ENCODE results near the gene BICD2. TPM values are rescaled to one million over a fixed set of nuclear protein-coding genes. Genes with fewer than 3 reads are reported as not detected.
A peak's percentile ranks its signal among the peaks of the same experiment; 100 is the strongest.

BICD2 gene
- total and polyA plus RNA-seq, 2 of the 13 experiments (the other 11 are each of a cell fraction or from before 2014, with no cell fraction given), result 5.1 to 17.4 TPM

DNA sequence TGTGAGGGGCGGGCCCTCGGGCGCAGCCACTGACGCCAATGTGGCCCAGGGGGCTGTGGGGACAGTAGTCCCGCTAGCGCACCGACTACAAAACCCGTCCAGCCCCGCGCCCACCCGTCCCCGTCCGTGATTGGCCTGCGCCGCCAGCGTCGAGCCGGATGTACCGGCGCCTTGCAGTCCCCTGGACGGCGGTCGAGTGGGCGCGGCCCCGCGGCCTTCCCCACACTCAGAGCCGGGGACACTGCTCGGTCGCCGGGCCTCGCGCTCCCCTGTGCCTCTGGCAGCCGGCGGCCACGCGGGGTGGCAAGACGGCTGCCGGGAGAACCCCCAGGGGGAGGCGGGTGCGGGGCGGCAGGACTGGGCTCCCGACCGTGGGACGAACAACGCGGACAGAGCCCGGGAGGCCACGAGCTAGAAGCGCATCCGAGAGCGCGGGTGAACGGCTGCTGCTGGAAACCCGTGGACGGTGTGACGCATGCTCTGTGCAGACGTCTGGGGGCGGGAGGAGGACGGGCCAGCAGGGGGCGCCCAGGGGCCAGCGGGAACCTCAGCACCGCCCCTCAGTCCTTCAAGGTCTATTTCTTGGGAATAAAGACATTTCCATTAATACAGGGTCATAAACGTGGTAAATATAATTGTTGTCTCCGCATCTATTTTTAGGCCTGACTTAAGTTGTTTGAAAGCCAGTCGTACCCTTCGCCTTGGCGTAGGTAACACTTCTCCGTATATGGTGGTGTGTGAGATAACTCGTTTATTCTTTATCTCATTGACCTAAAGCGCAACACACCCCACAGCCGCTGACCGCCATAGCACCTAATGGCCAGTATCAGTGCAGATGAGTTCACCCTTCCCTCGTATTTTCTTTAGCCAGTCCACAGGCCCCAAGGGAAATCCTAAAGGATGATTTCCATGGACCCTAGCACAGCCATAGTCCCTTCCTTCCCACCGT, 629 bp upstream of the BICD2 start (continued):
- TF ChIP-seq EHMT2 (IDR thresholded peaks at IDR 0.05; ENCODE audit: borderline replicate concordance, low read depth, low read length), result no peak; the same call in 1 of the 2 replicates
- no peak; the same call in 1 of the 2 replicates for TF ChIP-seq HNRNPUL1 (IDR thresholded peaks at IDR 0.05; ENCODE audit: low read depth, low read length)
- TF ChIP-seq RXRB (CRISPR knock-in tag; IDR thresholded peaks at IDR 0.05; ENCODE audit: borderline replicate concordance), result no peak
- TF ChIP-seq TCF12 (IDR thresholded peaks at IDR 0.05), result no peak
- no peak for TF ChIP-seq TCF12 (CRISPR knock-in tag; IDR thresholded peaks at IDR 0.05)
- TF ChIP-seq ARID2 (CRISPR knock-in tag; IDR thresholded peaks at IDR 0.05; ENCODE audit: borderline replicate concordance), result 0 out of 2 replicates have a peak, but pooled peaks have one; percentile 63
- TF ChIP-seq, protein P1, sequence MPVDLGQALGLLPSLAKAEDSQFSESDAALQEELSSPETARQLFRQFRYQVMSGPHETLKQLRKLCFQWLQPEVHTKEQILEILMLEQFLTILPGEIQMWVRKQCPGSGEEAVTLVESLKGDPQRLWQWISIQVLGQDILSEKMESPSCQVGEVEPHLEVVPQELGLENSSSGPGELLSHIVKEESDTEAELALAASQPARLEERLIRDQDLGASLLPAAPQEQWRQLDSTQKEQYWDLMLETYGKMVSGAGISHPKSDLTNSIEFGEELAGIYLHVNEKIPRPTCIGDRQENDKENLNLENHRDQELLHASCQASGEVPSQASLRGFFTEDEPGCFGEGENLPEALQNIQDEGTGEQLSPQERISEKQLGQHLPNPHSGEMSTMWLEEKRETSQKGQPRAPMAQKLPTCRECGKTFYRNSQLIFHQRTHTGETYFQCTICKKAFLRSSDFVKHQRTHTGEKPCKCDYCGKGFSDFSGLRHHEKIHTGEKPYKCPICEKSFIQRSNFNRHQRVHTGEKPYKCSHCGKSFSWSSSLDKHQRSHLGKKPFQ (CRISPR knock-in tag; IDR thresholded peaks at IDR 0.05; ENCODE audit: insufficient replicate concordance), result peak; percentile 56
- TF ChIP-seq EED (CRISPR knock-in tag; IDR thresholded peaks at IDR 0.05), result 0 out of 2 replicates have a peak, but pooled peaks have one; percentile 50
- TF ChIP-seq SP4 (CRISPR knock-in tag; IDR thresholded peaks at IDR 0.05), result peak; percentile 94
- no peak for TF ChIP-seq ARNTL (CRISPR knock-in tag; IDR thresholded peaks at IDR 0.05)
- TF ChIP-seq, protein P2, sequence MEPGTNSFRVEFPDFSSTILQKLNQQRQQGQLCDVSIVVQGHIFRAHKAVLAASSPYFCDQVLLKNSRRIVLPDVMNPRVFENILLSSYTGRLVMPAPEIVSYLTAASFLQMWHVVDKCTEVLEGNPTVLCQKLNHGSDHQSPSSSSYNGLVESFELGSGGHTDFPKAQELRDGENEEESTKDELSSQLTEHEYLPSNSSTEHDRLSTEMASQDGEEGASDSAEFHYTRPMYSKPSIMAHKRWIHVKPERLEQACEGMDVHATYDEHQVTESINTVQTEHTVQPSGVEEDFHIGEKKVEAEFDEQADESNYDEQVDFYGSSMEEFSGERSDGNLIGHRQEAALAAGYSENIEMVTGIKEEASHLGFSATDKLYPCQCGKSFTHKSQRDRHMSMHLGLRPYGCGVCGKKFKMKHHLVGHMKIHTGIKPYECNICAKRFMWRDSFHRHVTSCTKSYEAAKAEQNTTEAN (CRISPR knock-in tag; conservative IDR thresholded peaks at IDR 0.05), result no peak
- TF ChIP-seq, protein P3, sequence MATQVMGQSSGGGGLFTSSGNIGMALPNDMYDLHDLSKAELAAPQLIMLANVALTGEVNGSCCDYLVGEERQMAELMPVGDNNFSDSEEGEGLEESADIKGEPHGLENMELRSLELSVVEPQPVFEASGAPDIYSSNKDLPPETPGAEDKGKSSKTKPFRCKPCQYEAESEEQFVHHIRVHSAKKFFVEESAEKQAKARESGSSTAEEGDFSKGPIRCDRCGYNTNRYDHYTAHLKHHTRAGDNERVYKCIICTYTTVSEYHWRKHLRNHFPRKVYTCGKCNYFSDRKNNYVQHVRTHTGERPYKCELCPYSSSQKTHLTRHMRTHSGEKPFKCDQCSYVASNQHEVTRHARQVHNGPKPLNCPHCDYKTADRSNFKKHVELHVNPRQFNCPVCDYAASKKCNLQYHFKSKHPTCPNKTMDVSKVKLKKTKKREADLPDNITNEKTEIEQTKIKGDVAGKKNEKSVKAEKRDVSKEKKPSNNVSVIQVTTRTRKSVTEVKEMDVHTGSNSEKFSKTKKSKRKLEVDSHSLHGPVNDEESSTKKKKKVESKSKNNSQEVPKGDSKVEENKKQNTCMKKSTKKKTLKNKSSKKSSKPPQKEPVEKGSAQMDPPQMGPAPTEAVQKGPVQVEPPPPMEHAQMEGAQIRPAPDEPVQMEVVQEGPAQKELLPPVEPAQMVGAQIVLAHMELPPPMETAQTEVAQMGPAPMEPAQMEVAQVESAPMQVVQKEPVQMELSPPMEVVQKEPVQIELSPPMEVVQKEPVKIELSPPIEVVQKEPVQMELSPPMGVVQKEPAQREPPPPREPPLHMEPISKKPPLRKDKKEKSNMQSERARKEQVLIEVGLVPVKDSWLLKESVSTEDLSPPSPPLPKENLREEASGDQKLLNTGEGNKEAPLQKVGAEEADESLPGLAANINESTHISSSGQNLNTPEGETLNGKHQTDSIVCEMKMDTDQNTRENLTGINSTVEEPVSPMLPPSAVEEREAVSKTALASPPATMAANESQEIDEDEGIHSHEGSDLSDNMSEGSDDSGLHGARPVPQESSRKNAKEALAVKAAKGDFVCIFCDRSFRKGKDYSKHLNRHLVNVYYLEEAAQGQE (IDR thresholded peaks at IDR 0.05; ENCODE audit: borderline replicate concordance in 1 of 2, low read depth in 1 of 2, low read length in 2 of 2), result no peak; a peak in 1 of 4 replicates
- TF ChIP-seq, protein P4, sequence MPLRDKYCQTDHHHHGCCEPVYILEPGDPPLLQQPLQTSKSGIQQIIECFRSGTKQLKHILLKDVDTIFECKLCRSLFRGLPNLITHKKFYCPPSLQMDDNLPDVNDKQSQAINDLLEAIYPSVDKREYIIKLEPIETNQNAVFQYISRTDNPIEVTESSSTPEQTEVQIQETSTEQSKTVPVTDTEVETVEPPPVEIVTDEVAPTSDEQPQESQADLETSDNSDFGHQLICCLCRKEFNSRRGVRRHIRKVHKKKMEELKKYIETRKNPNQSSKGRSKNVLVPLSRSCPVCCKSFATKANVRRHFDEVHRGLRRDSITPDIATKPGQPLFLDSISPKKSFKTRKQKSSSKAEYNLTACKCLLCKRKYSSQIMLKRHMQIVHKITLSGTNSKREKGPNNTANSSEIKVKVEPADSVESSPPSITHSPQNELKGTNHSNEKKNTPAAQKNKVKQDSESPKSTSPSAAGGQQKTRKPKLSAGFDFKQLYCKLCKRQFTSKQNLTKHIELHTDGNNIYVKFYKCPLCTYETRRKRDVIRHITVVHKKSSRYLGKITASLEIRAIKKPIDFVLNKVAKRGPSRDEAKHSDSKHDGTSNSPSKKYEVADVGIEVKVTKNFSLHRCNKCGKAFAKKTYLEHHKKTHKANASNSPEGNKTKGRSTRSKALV (CRISPR knock-in tag; IDR thresholded peaks at IDR 0.05), result 0 out of 2 replicates have a peak, but pooled peaks have one; percentile 44
- 0 out of 2 replicates have a peak, but pooled peaks have one; percentile 24 for TF ChIP-seq ZNF749 (CRISPR knock-in tag; IDR thresholded peaks at IDR 0.05; ENCODE audit: borderline replicate concordance)
- peak; percentile 80; the same call in 1 of the 2 replicates for TF ChIP-seq AHR (CRISPR knock-in tag; IDR thresholded peaks at IDR 0.05)
- TF ChIP-seq ZNF761 (CRISPR knock-in tag; conservative IDR thresholded peaks at IDR 0.05), result no peak
- no peak for TF ChIP-seq SMAD9 (CRISPR knock-in tag; IDR thresholded peaks at IDR 0.05)
- TF ChIP-seq, protein P5, sequence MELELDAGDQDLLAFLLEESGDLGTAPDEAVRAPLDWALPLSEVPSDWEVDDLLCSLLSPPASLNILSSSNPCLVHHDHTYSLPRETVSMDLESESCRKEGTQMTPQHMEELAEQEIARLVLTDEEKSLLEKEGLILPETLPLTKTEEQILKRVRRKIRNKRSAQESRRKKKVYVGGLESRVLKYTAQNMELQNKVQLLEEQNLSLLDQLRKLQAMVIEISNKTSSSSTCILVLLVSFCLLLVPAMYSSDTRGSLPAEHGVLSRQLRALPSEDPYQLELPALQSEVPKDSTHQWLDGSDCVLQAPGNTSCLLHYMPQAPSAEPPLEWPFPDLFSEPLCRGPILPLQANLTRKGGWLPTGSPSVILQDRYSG (CRISPR knock-in tag; IDR thresholded peaks at IDR 0.05), result no peak

All from HepG2 (cell line).